ENCODE results near the gene LRRC4C. TPM values are rescaled to one million over a fixed set of nuclear protein-coding genes. Genes with fewer than 3 reads are reported as not detected.
"Not testable (repeated sequence)": the region's sequence is repeated elsewhere in the genome, so short reads cannot be mapped to it uniquely, and the experiment has no call there.

The LRRC4C gene
- total RNA-seq, 2 donors from 2014 or later, result 2.7 to 2.8 TPM

DNA sequence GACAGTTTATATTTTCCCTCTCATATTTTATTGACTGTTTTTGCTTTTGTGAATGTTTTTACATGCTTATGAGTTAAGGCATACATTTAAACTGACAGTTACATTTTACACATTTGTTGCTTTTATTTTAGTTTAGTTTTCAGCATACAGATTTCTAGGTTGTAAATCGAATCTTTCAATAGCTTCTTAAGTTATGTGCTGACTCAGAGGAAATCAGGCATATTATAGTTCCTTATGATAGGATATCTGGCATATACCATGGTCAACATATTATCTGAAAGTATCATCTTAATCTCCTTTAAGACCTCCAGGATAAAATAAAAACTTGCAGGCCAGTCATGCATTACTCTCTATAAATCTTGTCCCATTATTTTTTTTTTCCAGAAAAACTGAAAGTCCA is 916.6 kb downstream of the LRRC4C start:
- no peaks in the 10 kb centered on the region for H3K27me3 ChIP-seq
- H3K36me3 ChIP-seq, result no peaks in the 10 kb centered on the region
- H3K27ac ChIP-seq, result no peak overlapping the region
- TF ChIP-seq, protein P1, sequence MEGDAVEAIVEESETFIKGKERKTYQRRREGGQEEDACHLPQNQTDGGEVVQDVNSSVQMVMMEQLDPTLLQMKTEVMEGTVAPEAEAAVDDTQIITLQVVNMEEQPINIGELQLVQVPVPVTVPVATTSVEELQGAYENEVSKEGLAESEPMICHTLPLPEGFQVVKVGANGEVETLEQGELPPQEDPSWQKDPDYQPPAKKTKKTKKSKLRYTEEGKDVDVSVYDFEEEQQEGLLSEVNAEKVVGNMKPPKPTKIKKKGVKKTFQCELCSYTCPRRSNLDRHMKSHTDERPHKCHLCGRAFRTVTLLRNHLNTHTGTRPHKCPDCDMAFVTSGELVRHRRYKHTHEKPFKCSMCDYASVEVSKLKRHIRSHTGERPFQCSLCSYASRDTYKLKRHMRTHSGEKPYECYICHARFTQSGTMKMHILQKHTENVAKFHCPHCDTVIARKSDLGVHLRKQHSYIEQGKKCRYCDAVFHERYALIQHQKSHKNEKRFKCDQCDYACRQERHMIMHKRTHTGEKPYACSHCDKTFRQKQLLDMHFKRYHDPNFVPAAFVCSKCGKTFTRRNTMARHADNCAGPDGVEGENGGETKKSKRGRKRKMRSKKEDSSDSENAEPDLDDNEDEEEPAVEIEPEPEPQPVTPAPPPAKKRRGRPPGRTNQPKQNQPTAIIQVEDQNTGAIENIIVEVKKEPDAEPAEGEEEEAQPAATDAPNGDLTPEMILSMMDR (IDR thresholded peaks at IDR 0.05), result no peak
- no peaks in the 10 kb centered on the region for H3K4me1 ChIP-seq
- no peak for DNase-seq (ENCODE audit: low spot score)
- H3K9me3 ChIP-seq, result no peaks in the 10 kb centered on the region
- no peak overlapping the region for H3K4me3 ChIP-seq

GRCh38 chr11:40537734-40538133 is 921.7 kb downstream of the LRRC4C start:
- Histone ChIP-seq H3K4me3 (no peak overlapping the region), H3K36me3 (no peaks in the 10 kb centered on the region), H3K4me1 (no peaks in the 10 kb centered on the region), H3K27me3 (no peaks in the 10 kb centered on the region), H3K27ac (no peak overlapping the region), H3K9me3 (no peaks in the 10 kb centered on the region)
- TF ChIP-seq, protein P1 (IDR thresholded peaks at IDR 0.05), result no peak
- no peak for DNase-seq (ENCODE audit: low spot score)

DNA sequence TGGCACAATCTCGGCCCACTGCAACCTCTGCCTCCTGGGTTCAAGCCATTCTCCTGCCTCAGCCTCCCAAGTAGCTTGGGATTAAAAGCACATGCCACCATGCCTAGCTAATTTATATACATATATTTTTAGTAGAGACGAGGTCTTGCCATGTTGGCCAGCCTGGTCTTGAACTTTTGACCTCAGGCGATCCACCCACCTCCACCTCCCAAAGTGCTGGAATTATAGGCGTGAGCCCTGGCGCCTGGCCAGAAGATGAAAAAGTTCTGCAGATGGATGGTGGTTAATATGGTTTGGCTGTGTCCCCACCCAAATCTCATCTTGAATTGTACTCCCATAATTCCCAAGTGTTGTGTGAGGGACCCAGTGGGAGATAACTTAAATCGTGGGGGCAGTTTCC is 937.4 kb downstream of the LRRC4C start:
- not testable (repeated sequence) for H3K27me3 ChIP-seq; H3K36me3 ChIP-seq; H3K4me1 ChIP-seq; H3K9me3 ChIP-seq; H3K27ac ChIP-seq; H3K4me3 ChIP-seq; DNase-seq (ENCODE audit: low spot score)

DNA sequence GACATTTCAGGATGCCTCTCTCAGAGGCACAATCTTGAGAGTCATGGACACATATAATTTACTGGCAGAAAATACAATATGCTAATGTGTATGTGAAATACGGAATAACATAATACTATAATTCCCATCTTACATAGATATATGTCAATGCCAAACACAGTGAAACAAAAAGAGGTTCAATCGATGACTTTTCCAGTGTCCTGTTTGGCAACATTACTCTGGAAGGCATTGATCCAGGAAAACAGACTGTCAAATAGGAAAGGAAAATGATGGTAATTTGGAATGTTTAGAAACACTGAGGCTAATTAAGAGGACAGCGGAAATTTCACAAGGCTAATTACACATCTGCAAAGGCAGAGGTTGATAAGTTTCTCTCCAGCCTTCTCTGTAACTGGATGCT is 942.3 kb downstream of the LRRC4C start:
- Histone ChIP-seq H3K27ac (no peak overlapping the region), H3K9me3 (no peaks in the 10 kb centered on the region), H3K27me3 (no peaks in the 10 kb centered on the region), H3K4me1 (no peaks in the 10 kb centered on the region), H3K36me3 (no peaks in the 10 kb centered on the region), H3K4me3 (no peak overlapping the region)
- TF ChIP-seq, protein P1 (IDR thresholded peaks at IDR 0.05), result no peak
- DNase-seq (ENCODE audit: low spot score), result no peak

DNA sequence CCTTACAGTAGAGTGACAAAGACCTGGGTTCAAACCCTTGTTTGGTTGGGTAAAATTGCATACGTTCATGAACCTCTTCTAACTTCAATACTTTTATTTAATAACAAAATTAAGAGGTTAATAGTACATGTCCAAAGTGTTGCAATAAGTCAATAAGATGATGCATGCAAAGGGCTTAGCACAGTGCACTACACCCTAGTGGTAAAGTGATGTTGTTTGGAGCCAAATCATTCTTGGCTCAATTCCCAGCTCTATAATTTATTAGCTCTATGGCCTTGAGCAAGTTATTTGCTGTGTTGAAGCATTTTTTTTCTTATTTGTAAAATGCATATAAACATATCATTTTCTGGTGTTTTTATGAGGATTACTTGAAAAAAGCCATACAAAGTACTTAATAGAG is 945.3 kb downstream of the LRRC4C start:
- no peaks in the 10 kb centered on the region for H3K36me3 ChIP-seq
- TF ChIP-seq, protein P1 (IDR thresholded peaks at IDR 0.05), result no peak
- H3K9me3 ChIP-seq, result peaks cover 0 to 9% of the 10 kb centered on the region in 2 donors
- no peak overlapping the region for H3K27ac ChIP-seq
- H3K4me1 ChIP-seq, result no peaks in the 10 kb centered on the region
- no peaks in the 10 kb centered on the region for H3K27me3 ChIP-seq
- no peak overlapping the region for H3K4me3 ChIP-seq
- no peak for DNase-seq (ENCODE audit: low spot score)

DNA sequence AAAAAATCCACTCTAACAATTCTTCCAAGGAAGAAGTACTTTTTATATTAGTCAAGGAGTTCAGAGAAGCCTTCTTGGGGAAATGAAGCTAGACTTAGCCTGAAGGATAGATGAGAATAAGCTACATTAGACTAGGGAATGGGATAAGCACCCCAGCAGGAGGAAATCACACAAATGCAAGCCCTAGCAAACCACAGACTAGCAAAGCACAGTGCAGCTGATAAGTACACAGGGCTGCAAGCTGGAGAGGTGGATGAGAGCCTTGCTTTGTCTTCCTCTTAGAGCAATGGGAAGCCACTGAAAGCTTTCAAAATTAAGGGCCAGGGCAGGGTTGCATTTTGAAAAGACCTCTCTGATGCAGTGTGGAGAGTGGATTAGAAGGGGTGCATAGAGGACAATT is 946.2 kb downstream of the LRRC4C start:
- H3K27ac ChIP-seq, result no peak overlapping the region
- no peaks in the 10 kb centered on the region for H3K36me3 ChIP-seq
- TF ChIP-seq, protein P1 (IDR thresholded peaks at IDR 0.05), result no peak

More for the DNA sequence above, 946.2 kb downstream of the LRRC4C start:
- Histone ChIP-seq H3K27me3 (no peaks in the 10 kb centered on the region), H3K4me3 (no peak overlapping the region), H3K9me3 (peaks cover 0 to 9% of the 10 kb centered on the region in 2 donors), H3K4me1 (no peaks in the 10 kb centered on the region)
- DNase-seq (ENCODE audit: low spot score), result no peak

Measured in right atrium auricular region (tissue), 2 donors.